Measurements from ENCODE around the gene TRAF3. TPM values are rescaled to one million over a fixed set of nuclear protein-coding genes. Genes with fewer than 3 reads are reported as not detected.

TRAF3 gene
- total RNA-seq, 2 experiments from 2014 or later, result 68.8 to 73.6 TPM

- no peaks in the 10 kb centered on the region for H3K9me3 Mint-ChIP-seq
- no peaks in the 10 kb centered on the region for H3K36me3 Mint-ChIP-seq
- no peaks in the 10 kb centered on the region for H3K27me3 Mint-ChIP-seq
- no peaks in the 10 kb centered on the region for H3K4me1 Mint-ChIP-seq (ENCODE audit: low read depth)
- no peak for DNase-seq
- H3K4me3 Mint-ChIP-seq, result no peak overlapping the region
- no peak overlapping the region for H3K27ac Mint-ChIP-seq
- POLR2A ChIA-PET, result no interaction called here
- CTCF ChIA-PET, result no interaction called here
- intact Hi-C loops (cut with micrococcal nuclease), result no loop called here
These were observed 163.6 kb downstream of the TRAF3 start for GRCh38 chr14:102940729-102941362.

GRCh38 chr14:102941419-102942011 lies 164.3 kb downstream of the TRAF3 start:
- H3K9me3 Mint-ChIP-seq, result no peaks in the 10 kb centered on the region
- H3K4me1 Mint-ChIP-seq (ENCODE audit: low read depth), result peaks cover 2% of the 10 kb centered on the region
- H3K27me3 Mint-ChIP-seq, result no peaks in the 10 kb centered on the region
- H3K36me3 Mint-ChIP-seq, result no peaks in the 10 kb centered on the region
- no peak overlapping the region for H3K4me3 Mint-ChIP-seq
- CTCF ChIA-PET, result no interaction called here
- H3K27ac Mint-ChIP-seq, result no peak overlapping the region
- POLR2A ChIA-PET, result no interaction called here
- DNase-seq, result no peak
- intact Hi-C loops (cut with micrococcal nuclease), result no loop called here

GRCh38 chr14:102942069-102942468 lies 164.8 kb downstream of the TRAF3 start:
- Mint-ChIP-seq H3K4me1 (ENCODE audit: low read depth) (peaks cover 6% of the 10 kb centered on the region), H3K27ac (no peak overlapping the region), H3K9me3 (no peaks in the 10 kb centered on the region), H3K4me3 (no peak overlapping the region), H3K36me3 (no peaks in the 10 kb centered on the region), H3K27me3 (no peaks in the 10 kb centered on the region)
- intact Hi-C loops (cut with micrococcal nuclease), result no loop called here
- DNase-seq, result no peak
- ChIA-PET CTCF (no interaction called here), POLR2A (no interaction called here)

- Mint-ChIP-seq H3K4me1 (ENCODE audit: low read depth) (peaks cover 10% of the 10 kb centered on the region), H3K27me3 (no peaks in the 10 kb centered on the region), H3K27ac (no peak overlapping the region), H3K4me3 (no peak overlapping the region), H3K9me3 (no peaks in the 10 kb centered on the region), H3K36me3 (no peaks in the 10 kb centered on the region)
- POLR2A ChIA-PET, result no interaction called here
- intact Hi-C loops (cut with micrococcal nuclease), result no loop called here
- CTCF ChIA-PET, result no interaction called here
- no peak for DNase-seq
These were observed 166.2 kb downstream of the TRAF3 start for GRCh38 chr14:102943454-102943853.

- ChIA-PET POLR2A (no interaction called here), CTCF (no interaction called here)
- no peak for DNase-seq
- Mint-ChIP-seq H3K27ac (no peak overlapping the region), H3K4me1 (ENCODE audit: low read depth) (peaks cover 14% of the 10 kb centered on the region), H3K9me3 (no peaks in the 10 kb centered on the region), H3K36me3 (no peaks in the 10 kb centered on the region), H3K4me3 (no peak overlapping the region), H3K27me3 (no peaks in the 10 kb centered on the region)
- intact Hi-C loops (cut with micrococcal nuclease), result no loop called here
These were observed 166.7 kb downstream of the TRAF3 start for GRCh38 chr14:102943979-102944378.

GRCh38 chr14:102944448-102945330 lies 167.4 kb downstream of the TRAF3 start:
- H3K27ac Mint-ChIP-seq, result no peak overlapping the region
- no peak for DNase-seq
- H3K36me3 Mint-ChIP-seq, result no peaks in the 10 kb centered on the region
- ChIA-PET CTCF (interaction anchor here (2.6 kb wide), 1 partner anchor 250 kb away, joined by 13 read pairs; no protein-coding TSS in a partner anchor), POLR2A (no interaction called here)
- no peaks in the 10 kb centered on the region for H3K27me3 Mint-ChIP-seq
- no peaks in the 10 kb centered on the region for H3K9me3 Mint-ChIP-seq
- H3K4me3 Mint-ChIP-seq, result no peak overlapping the region
- intact Hi-C loops (cut with micrococcal nuclease), result no loop called here
- peaks cover 20% of the 10 kb centered on the region for H3K4me1 Mint-ChIP-seq (ENCODE audit: low read depth)

- no peaks in the 10 kb centered on the region for H3K9me3 Mint-ChIP-seq
- peaks cover 20% of the 10 kb centered on the region for H3K4me1 Mint-ChIP-seq (ENCODE audit: low read depth)
- POLR2A ChIA-PET, result no interaction called here
- no peaks in the 10 kb centered on the region for H3K27me3 Mint-ChIP-seq
- DNase-seq, result no peak
- CTCF ChIA-PET, result interaction anchor here (0.5 to 2.6 kb wide), 2 partner anchors 251 to 501 kb away, joined by 3 to 13 read pairs; no protein-coding TSS in a partner anchor
- H3K4me3 Mint-ChIP-seq, result no peak overlapping the region
- no peaks in the 10 kb centered on the region for H3K36me3 Mint-ChIP-seq
- intact Hi-C loops (cut with micrococcal nuclease), result no loop called here
- no peak overlapping the region for H3K27ac Mint-ChIP-seq
These were observed 168.3 kb downstream of the TRAF3 start for GRCh38 chr14:102945346-102946130.

GRCh38 chr14:102947321-102948103 lies 170.3 kb downstream of the TRAF3 start:
- no peaks in the 10 kb centered on the region for H3K36me3 Mint-ChIP-seq
- no peaks in the 10 kb centered on the region for H3K27me3 Mint-ChIP-seq
- H3K9me3 Mint-ChIP-seq, result no peaks in the 10 kb centered on the region
- ChIA-PET CTCF (interaction anchor here (1.2 to 2.6 kb wide), 2 partner anchors 157 to 253 kb away, joined by 3 to 13 read pairs; no protein-coding TSS in a partner anchor), POLR2A (no interaction called here)
- intact Hi-C loops (cut with micrococcal nuclease), result no loop called here
- no peak overlapping the region for H3K4me3 Mint-ChIP-seq
- H3K27ac Mint-ChIP-seq, result no peak overlapping the region
- no peak for DNase-seq
- peaks cover 20% of the 10 kb centered on the region for H3K4me1 Mint-ChIP-seq (ENCODE audit: low read depth)

GRCh38 chr14:102948698-102949061 lies 171.4 kb downstream of the TRAF3 start:
- H3K36me3 Mint-ChIP-seq, result no peaks in the 10 kb centered on the region
- H3K4me1 Mint-ChIP-seq (ENCODE audit: low read depth), result peaks cover 20% of the 10 kb centered on the region
- ChIA-PET POLR2A (no interaction called here), CTCF (no interaction called here)
- no peaks in the 10 kb centered on the region for H3K9me3 Mint-ChIP-seq
- H3K27me3 Mint-ChIP-seq, result no peaks in the 10 kb centered on the region
- H3K4me3 Mint-ChIP-seq, result no peak overlapping the region
- no peak overlapping the region for H3K27ac Mint-ChIP-seq
- DNase-seq, result no peak
- intact Hi-C loops (cut with micrococcal nuclease), result no loop called here

- no peaks in the 10 kb centered on the region for H3K36me3 Mint-ChIP-seq
- no peaks in the 10 kb centered on the region for H3K9me3 Mint-ChIP-seq
- POLR2A ChIA-PET, result no interaction called here
- DNase-seq, result peak; percentile 61
- H3K27ac Mint-ChIP-seq, result no peak overlapping the region
- CTCF ChIA-PET, result no interaction called here
- H3K4me3 Mint-ChIP-seq, result no peak overlapping the region
- H3K27me3 Mint-ChIP-seq, result no peaks in the 10 kb centered on the region
- H3K4me1 Mint-ChIP-seq (ENCODE audit: low read depth), result peaks cover 20% of the 10 kb centered on the region
- intact Hi-C loops (cut with micrococcal nuclease), result no loop called here
These were observed 172.0 kb downstream of the TRAF3 start for GRCh38 chr14:102949062-102949800.

- Mint-ChIP-seq H3K27me3 (no peaks in the 10 kb centered on the region), H3K36me3 (no peaks in the 10 kb centered on the region), H3K9me3 (no peaks in the 10 kb centered on the region), H3K4me3 (no peak overlapping the region), H3K27ac (no peak overlapping the region), H3K4me1 (ENCODE audit: low read depth) (peaks cover 20% of the 10 kb centered on the region)
- ChIA-PET CTCF (no interaction called here), POLR2A (no interaction called here)
- no peak for DNase-seq
- intact Hi-C loops (cut with micrococcal nuclease), result no loop called here
These were observed 172.7 kb downstream of the TRAF3 start for GRCh38 chr14:102949801-102950451.

All from activated CD4-positive, alpha-beta memory T cell treated with anti-CD3 and anti-CD28 coated beads for 36 hours (primary cell).